Loucy (cell line): ENCODE data around the gene ITPKB.

Experiments used
- H2AFZ ChIP-seq: fragments of 200-600 bp; sonication (generic); 2 replicates; pipeline ENCODE4 v1.6.0; 2016; ENCODE audit warnings: antibody characterized with exemption, mild to moderate bottlenecking, low read length, moderate library complexity
- H3F3A ChIP-seq: fragments of 200-600 bp; 2 replicates; pipeline ENCODE4 v1.6.0; 2016; ENCODE audit warnings: antibody characterized with exemption, low read depth, mild to moderate bottlenecking
- H3K27me3 ChIP-seq: fragments of 200-600 bp; sonication (generic); 2 replicates; pipeline ENCODE4 v1.6.1; 2014; ENCODE audit warnings: low read length, mild to moderate bottlenecking; ENCODE audit not compliant: insufficient read depth, poor library complexity, severe bottlenecking
- H3K36me3 ChIP-seq: fragments of 200-600 bp; sonication (generic); 2 replicates; pipeline ENCODE4 v1.6.1; 2016; ENCODE audit warnings: low read length; ENCODE audit not compliant: insufficient read depth
- H3K4me1 ChIP-seq: fragments of 200-600 bp; sonication (generic); 2 replicates; pipeline ENCODE4 v1.5.1; 2014; ENCODE audit warnings: low read length, mild to moderate bottlenecking; ENCODE audit not compliant: insufficient read depth, poor library complexity, severe bottlenecking
- H3K4me2 ChIP-seq: fragments of 200-600 bp; sonication (generic); 2 replicates; pipeline ENCODE4 v1.6.0; 2014; ENCODE audit warnings: antibody characterized with exemption, low read length, low read depth, mild to moderate bottlenecking; ENCODE audit not compliant: poor library complexity, severe bottlenecking
- H3K4me3 ChIP-seq: fragments of 200-600 bp; sonication (generic); 2 replicates; pipeline ENCODE4 v1.5.1; 2014; ENCODE audit warnings: low read length, mild to moderate bottlenecking, mixed read lengths; ENCODE audit not compliant: poor library complexity, severe bottlenecking
- H3K79me2 ChIP-seq: fragments of 200-600 bp; sonication (generic); 2 replicates; pipeline ENCODE4 v1.6.1; 2014; ENCODE audit warnings: low read length; ENCODE audit not compliant: insufficient read depth
- H3K9ac ChIP-seq: fragments of 200-600 bp; sonication (generic); 2 replicates; pipeline ENCODE4 v1.6.0; 2014; ENCODE audit warnings: mild to moderate bottlenecking, low read depth, low read length, moderate library complexity; ENCODE audit not compliant: poor library complexity, severe bottlenecking
- H3K9me2 ChIP-seq: fragments of 200-600 bp; sonication (generic); replicated peaks from 2 replicates; pipeline ENCODE4 v1.6.1; 2016; ENCODE audit warnings: low read depth, low read length, mixed read lengths
- H3K9me3 ChIP-seq: fragments of 200-600 bp; sonication (generic); 2 replicates; pipeline ENCODE4 v1.6.1; 2014; ENCODE audit warnings: mild to moderate bottlenecking, antibody characterized with exemption, low read length, low read depth; ENCODE audit not compliant: insufficient read depth
- H4K20me1 ChIP-seq: fragments of 200-600 bp; sonication (generic); 2 replicates; pipeline ENCODE4 v1.6.0; 2014; ENCODE audit warnings: antibody characterized with exemption, low read length, mild to moderate bottlenecking; ENCODE audit not compliant: insufficient read depth, poor library complexity, severe bottlenecking
- EZH2phosphoT487 ChIP-seq: fragments of 200-600 bp; IDR thresholded peaks from 2 replicates; pipeline ENCODE4 v1.6.1; 2018; ENCODE audit warnings: antibody characterized with exemption, mild to moderate bottlenecking, moderate library complexity, borderline replicate concordance
- TF ChIP-seq, protein P1 (sequence below): fragments of 200-600 bp; sonication (generic); conservative IDR thresholded peaks from 2 replicates; pipeline ENCODE4 v1.5.1; 2014; ENCODE audit warnings: mild to moderate bottlenecking, antibody characterized with exemption, low read length

Gene ITPKB

DNA sequence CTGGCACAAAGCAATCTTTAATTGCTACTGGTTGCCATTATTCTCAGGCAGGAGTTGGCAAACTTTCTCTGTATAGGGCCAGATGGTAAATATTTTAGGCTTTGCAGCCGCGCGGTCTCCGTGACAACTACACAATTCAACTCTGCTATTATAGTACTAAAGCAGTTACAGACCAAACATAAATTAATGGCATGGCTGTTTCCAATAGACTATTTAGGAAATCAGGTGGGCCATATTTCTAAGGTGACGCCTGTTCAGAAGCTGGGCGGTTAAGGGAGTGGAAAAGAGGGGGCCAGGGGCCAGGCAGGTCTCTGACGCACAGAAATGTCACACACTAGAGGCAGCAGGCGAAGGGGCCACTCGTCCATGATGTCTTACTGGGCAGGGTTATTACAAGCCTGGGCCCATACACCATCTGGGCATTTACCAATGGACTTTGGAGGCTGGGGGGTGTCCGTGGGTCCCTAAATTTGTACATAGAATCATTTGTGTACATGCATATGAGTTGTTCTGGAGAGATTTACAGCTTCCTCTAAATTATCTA is 110.4 kb downstream of the ITPKB start:
- H4K20me1 ChIP-seq: no peaks in the 10 kb centered on the region

DNA sequence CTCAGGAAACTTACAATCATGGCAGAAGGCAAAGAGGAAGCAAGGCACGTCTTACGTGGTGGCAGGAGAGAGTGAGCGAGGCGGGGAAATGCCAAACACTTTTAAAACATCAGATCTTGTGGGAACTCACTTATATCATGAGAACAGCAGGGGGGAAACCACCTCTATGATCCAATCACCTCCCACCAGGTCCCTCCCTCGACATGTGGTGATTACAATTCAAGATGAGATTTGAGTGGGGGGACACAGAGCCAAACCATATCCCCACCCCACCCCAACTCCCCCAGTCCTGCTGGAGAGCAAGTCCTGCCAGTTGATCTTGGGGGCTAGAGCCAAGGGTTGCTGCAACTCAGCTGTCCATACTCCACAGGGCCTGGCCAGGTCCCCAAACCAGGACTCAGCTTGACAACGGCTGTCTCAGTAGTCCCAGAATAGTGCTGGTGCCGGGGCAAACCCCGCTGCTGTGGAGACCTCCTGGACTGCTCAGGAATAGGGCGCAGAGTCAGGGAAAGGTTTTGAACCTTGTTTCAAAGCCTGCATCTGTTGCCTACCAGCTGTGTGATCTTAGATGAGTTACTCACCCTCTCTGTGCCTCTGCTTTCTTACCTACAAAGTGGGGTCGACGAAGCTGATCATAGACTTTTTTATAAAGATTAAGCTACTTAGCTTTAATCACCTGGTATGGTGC is 111.0 kb downstream of the ITPKB start:
- no peak for TF ChIP-seq EZH2phosphoT487
- TF ChIP-seq, protein P1, sequence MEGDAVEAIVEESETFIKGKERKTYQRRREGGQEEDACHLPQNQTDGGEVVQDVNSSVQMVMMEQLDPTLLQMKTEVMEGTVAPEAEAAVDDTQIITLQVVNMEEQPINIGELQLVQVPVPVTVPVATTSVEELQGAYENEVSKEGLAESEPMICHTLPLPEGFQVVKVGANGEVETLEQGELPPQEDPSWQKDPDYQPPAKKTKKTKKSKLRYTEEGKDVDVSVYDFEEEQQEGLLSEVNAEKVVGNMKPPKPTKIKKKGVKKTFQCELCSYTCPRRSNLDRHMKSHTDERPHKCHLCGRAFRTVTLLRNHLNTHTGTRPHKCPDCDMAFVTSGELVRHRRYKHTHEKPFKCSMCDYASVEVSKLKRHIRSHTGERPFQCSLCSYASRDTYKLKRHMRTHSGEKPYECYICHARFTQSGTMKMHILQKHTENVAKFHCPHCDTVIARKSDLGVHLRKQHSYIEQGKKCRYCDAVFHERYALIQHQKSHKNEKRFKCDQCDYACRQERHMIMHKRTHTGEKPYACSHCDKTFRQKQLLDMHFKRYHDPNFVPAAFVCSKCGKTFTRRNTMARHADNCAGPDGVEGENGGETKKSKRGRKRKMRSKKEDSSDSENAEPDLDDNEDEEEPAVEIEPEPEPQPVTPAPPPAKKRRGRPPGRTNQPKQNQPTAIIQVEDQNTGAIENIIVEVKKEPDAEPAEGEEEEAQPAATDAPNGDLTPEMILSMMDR: no peak
- Histone ChIP-seq H3K9me2 (no peaks in the 10 kb centered on the region), H4K20me1 (no peaks in the 10 kb centered on the region), H3F3A (no peaks in the 10 kb centered on the region), H3K36me3 (peaks cover 12% of the 10 kb centered on the region; the same call in 1 of the 2 replicates), H3K4me2 (no peak overlapping the region), H3K79me2 (no peaks in the 10 kb centered on the region), H3K4me3 (no peak overlapping the region), H2AFZ (no peak overlapping the region), H3K9me3 (no peaks in the 10 kb centered on the region), H3K4me1 (peaks cover 2% of the 10 kb centered on the region), H3K27me3 (no peaks in the 10 kb centered on the region), H3K9ac (no peak overlapping the region)

More for the DNA sequence above, 110.4 kb downstream of the ITPKB start:
- H3K9me3 ChIP-seq: no peaks in the 10 kb centered on the region
- no peak overlapping the region for H3K9ac ChIP-seq
- peaks cover 2% of the 10 kb centered on the region for H3K4me1 ChIP-seq
- no peaks in the 10 kb centered on the region for H3F3A ChIP-seq
- no peaks in the 10 kb centered on the region for H3K27me3 ChIP-seq
- H3K4me2 ChIP-seq: no peak overlapping the region
- H3K36me3 ChIP-seq: peaks cover 18% of the 10 kb centered on the region; the same call in 1 of the 2 replicates
- no peaks in the 10 kb centered on the region for H3K79me2 ChIP-seq
- H2AFZ ChIP-seq: no peak overlapping the region
- H3K4me3 ChIP-seq: no peak overlapping the region
- H3K9me2 ChIP-seq: no peaks in the 10 kb centered on the region
- TF ChIP-seq, protein P1: no peak
- TF ChIP-seq EZH2phosphoT487: no peak

DNA sequence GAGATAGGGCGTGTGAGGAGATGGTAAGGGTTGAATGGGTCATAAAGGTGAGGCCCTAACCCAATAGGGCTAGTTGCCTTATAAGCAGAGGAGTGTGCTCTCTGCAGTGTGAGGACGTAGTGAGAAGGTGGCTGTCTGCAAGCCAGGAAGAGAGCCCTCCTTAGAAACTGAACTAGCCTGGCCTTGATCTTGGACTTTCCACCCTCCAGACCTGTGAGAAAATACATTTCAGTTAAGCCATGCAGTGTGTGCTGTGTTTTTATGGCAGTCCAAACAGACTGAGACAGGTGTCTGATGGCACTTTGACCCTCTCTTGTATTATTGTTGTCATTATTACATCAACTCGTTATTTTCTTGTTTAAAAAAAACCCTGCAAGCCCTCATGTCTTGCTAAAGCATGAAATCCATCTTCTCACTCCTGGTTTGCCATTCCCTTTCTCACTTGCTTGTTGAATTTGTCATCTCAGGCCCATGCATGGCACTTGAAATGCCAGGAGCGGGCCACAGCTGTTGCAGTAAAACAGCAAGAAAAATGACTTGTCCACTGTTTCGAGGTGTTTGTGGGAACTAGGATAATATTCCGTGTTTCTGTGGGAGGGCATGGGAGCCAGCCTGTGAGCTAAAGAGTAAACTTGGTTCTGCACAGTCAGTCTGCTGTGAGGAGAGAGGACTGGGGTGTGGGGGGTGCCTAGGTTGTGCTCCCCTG is 111.9 kb downstream of the ITPKB start:
- Histone ChIP-seq H3F3A (no peaks in the 10 kb centered on the region), H3K9ac (no peak overlapping the region), H3K79me2 (no peaks in the 10 kb centered on the region), H3K27me3 (no peaks in the 10 kb centered on the region), H4K20me1 (no peaks in the 10 kb centered on the region), H3K9me2 (no peaks in the 10 kb centered on the region), H3K4me2 (no peak overlapping the region), H3K4me3 (no peak overlapping the region), H3K9me3 (no peaks in the 10 kb centered on the region), H2AFZ (no peak overlapping the region), H3K36me3 (peaks cover 4% of the 10 kb centered on the region; the same call in 1 of the 2 replicates), H3K4me1 (peaks cover 2% of the 10 kb centered on the region)
- TF ChIP-seq, protein P1: no peak
- TF ChIP-seq EZH2phosphoT487: no peak
